Heart left ventricle (tissue), 16 donors: Measurements from ENCODE around the gene TSPAN15. TPM values are rescaled to one million over a fixed set of nuclear protein-coding genes. Genes with fewer than 3 reads are reported as not detected.

Source experiments
- ATAC-seq, 4 donors: fragments of 200-7000 bp; cut with Tn5 transposase; one replicate each; pipeline ENCODE4 v1.9.1; 2020 to 2022; ENCODE audit warnings: moderate library complexity in 4 of 4, mild to moderate bottlenecking in 3 of 4, moderate number of reproducible peaks in 1 of 4
- DNase-seq, 5 donors: peaks; one replicate each; pipeline ENCODE4 v3.0.0-alpha.2; 2020
- H3K27ac ChIP-seq, 12 donors: fragments of 200-600 bp; sonication (generic) in 4 of 12; one replicate each; pipeline versions ENCODE4 v1.5.0 to v1.8.0; 2016 to 2022; ENCODE audit warnings: mild to moderate bottlenecking in 2 of 12
- H3K27me3 ChIP-seq, 9 donors: fragments of 200-600 bp; sonication (generic) in 2 of 9; one replicate each; pipeline versions ENCODE4 v1.5.1 to v1.8.0; 2016 to 2022; ENCODE audit warnings: mild to moderate bottlenecking in 3 of 9
- H3K36me3 ChIP-seq, 9 donors: fragments of 200-600 bp; sonication (generic) in 2 of 9; one replicate each; pipeline versions ENCODE4 v1.5.0 to v1.8.0; 2018 to 2022; ENCODE audit warnings: mild to moderate bottlenecking in 2 of 9
- H3K4me1 ChIP-seq, 12 donors: fragments of 200-600 bp; sonication (generic) in 4 of 12; one replicate each; pipeline versions ENCODE4 v1.5.0 to v1.8.0; 2016 to 2022; ENCODE audit warnings: mild to moderate bottlenecking in 3 of 12
- H3K4me3 ChIP-seq, 12 donors: fragments of 200-600 bp; sonication (generic) in 4 of 12; one replicate each; pipeline versions ENCODE4 v1.5.0 to v1.8.0; 2017 to 2022; ENCODE audit warnings: mild to moderate bottlenecking in 9 of 12, moderate library complexity in 4 of 12
- H3K9me3 ChIP-seq, 12 donors: fragments of 200-600 bp; sonication (generic) in 4 of 12; one replicate each; pipeline versions ENCODE4 v1.5.0 to v1.8.0; 2016 to 2022; ENCODE audit warnings: mild to moderate bottlenecking in 1 of 12
- CTCF ChIP-seq, 12 donors: fragments of 200-600 bp; sonication (generic) in 4 of 12; IDR thresholded peaks; one replicate each; pipeline versions ENCODE4 v1.5.0 to v1.8.0; 2018 to 2022; ENCODE audit warnings: antibody characterized with exemption in 12 of 12, mild to moderate bottlenecking in 5 of 12
- POLR2A ChIP-seq, 2 donors: fragments of 450-650 bp; IDR thresholded peaks; one replicate each; pipeline ENCODE4 v1.6.1; 2017; ENCODE audit warnings: antibody characterized with exemption in 2 of 2, mild to moderate bottlenecking in 2 of 2, moderate library complexity in 2 of 2
- WGBS, 4 donors: extraction: QIAGEN DNeasy Blood & Tissue Kit in 2 of 4; methylation state at CpG; one replicate each; pipeline versions ENCODE4 v1.1.5 to v1.1.7; 2013 to 2018; 5-methylcytosine and 5-hydroxymethylcytosine counted together
- intact Hi-C, 10 donors: fragments of 100-400 bp; cut with DNase I; formaldehyde crosslinking; loops; one replicate each; pipeline versions ENCODE4 v1.11.1 to v1.14.2; 2022
- polyA plus RNA-seq, 2 donors: library from polyadenylated mRNA; stranded (reverse); fragments of 200-250 nt; gene quantifications; one replicate each; pipeline ENCODE4 v1.2.3, GENCODE V29; 2013
- total RNA-seq, 9 donors: library from RNA; depleted of rRNA in 2 of 9; stranded (reverse); fragments of >200 nt in 2 of 9; fragmentation: NEBNext Ultra II Directional in 3 of 9; extraction: Animal tissue kit (Norgen Biotek cat#: 25700) in 3 of 9; gene quantifications; one replicate each; pipeline versions ENCODE4 v1.1.0 to v1.2.4, GENCODE V29; 2016 to 2023
- donor health status: ischemic (EF 13 %, LVEDD 7.1; RV severe dilation, severe dysfunction).
- donor health status: healthy with polysubstance abuse.
- donor health status: DM: no; HTN: yes; CAD: no.
- donor health status: DM: no; HTN: no; CAD: no.
- donor health status: ischemic (EF 25% LVEDD 6.9; RV normal size, moderate dysfunction).
- donor health status: ischemic (EF 25% LVEDD 5.7; RV mildly dilated, moderate dysfunction).
- donor health status: healthy.
- donor health status: DM: yes; HTN: yes; CAD: no.
- donor health status: ischemic (EF 35%, LVEDD 5.7; RV mildly dilated, moderate dysfunction).
- donor health status: nonischemic (EF 11% LVEDD 7.7; RV severe dilation, severe dysfunction).
- donor health status: DM: yes; HTN: yes; CAD: no.
- donor health status: PGD.
- donor health status: ischemic (EF 29% LVEDD 5.4; RV normal size, mild dysfunction).
- donor health status: nonischemic (EF 23%, LVEDD 6.1; RV moderate dilation, normal function).

The TSPAN15 gene
- total and polyA plus RNA-seq, 11 donors = 4.5 to 20.2 (median 11.1) TPM

- H3K27ac ChIP-seq = peak overlapping the region in 1 of 12 donors; percentile 87
- peaks cover 0 to 8% (median 0%) of the 10 kb centered on the region in 9 donors for H3K36me3 ChIP-seq
- TF ChIP-seq CTCF (IDR thresholded peaks at IDR 0.05) (no peak), POLR2A (IDR thresholded peaks at IDR 0.05) (no peak)
- WGBS, 4 donors = 81 to 92% (median 89%) methylated on average over 10 of the region's 10 CpGs
- ATAC-seq = no peak
- peak in 1 of 5 donors; percentile 10 for DNase-seq
- no peaks in the 10 kb centered on the region for H3K4me1 ChIP-seq
- intact Hi-C loops = no loop called here
- no peaks in the 10 kb centered on the region for H3K27me3 ChIP-seq
- no peak overlapping the region for H3K4me3 ChIP-seq
- no peaks in the 10 kb centered on the region for H3K9me3 ChIP-seq
Observed at GRCh38 chr10:69498711-69499471, 47.6 kb downstream of the TSPAN15 start.

- H3K4me3 ChIP-seq = no peak overlapping the region
- TF ChIP-seq POLR2A (IDR thresholded peaks at IDR 0.05) (no peak), CTCF (IDR thresholded peaks at IDR 0.05) (no peak)
- DNase-seq (no peak), ATAC-seq (no peak)
- no peaks in the 10 kb centered on the region for H3K27me3 ChIP-seq
- peak overlapping the region in 1 of 12 donors; percentile 87 for H3K27ac ChIP-seq
- H3K4me1 ChIP-seq = no peaks in the 10 kb centered on the region
- 78 to 92% (median 87%) methylated on average over 7 to 9 of the region's 9 CpGs for WGBS, 4 donors
- H3K36me3 ChIP-seq = peaks cover 0 to 8% (median 0%) of the 10 kb centered on the region in 9 donors
- intact Hi-C loops = loop anchor here in 5 of 10 donors (5.0 to 10.0 kb wide), 3 partner anchors 63 to 265 kb away; no protein-coding TSS in a partner anchor
- no peaks in the 10 kb centered on the region for H3K9me3 ChIP-seq
Observed at GRCh38 chr10:69499726-69500689, 48.7 kb downstream of the TSPAN15 start.

GRCh38 chr10:69500864-69501468 lies 49.7 kb downstream of the TSPAN15 start:
- DNase-seq = no peak
- TF ChIP-seq CTCF (IDR thresholded peaks at IDR 0.05) (no peak), POLR2A (IDR thresholded peaks at IDR 0.05) (no peak)
- H3K27ac ChIP-seq = peak overlapping the region in 1 of 12 donors; percentile 87

More at GRCh38 chr10:69500864-69501468, 49.7 kb downstream of the TSPAN15 start:
- peaks cover 0 to 8% (median 0%) of the 10 kb centered on the region in 9 donors for H3K36me3 ChIP-seq
- no peaks in the 10 kb centered on the region for H3K9me3 ChIP-seq
- intact Hi-C loops = loop anchor here in 5 of 10 donors (5.0 to 10.0 kb wide), 3 partner anchors 64 to 266 kb away; no protein-coding TSS in a partner anchor
- no peaks in the 10 kb centered on the region for H3K27me3 ChIP-seq
- 87 to 94% (median 92%) methylated on average over 12 of the region's 12 CpGs for WGBS, 4 donors
- no peak overlapping the region for H3K4me3 ChIP-seq
- H3K4me1 ChIP-seq = no peaks in the 10 kb centered on the region
- ATAC-seq = no peak
